Measurements from ENCODE around the gene TMEM135.

TMEM135 gene

DNA sequence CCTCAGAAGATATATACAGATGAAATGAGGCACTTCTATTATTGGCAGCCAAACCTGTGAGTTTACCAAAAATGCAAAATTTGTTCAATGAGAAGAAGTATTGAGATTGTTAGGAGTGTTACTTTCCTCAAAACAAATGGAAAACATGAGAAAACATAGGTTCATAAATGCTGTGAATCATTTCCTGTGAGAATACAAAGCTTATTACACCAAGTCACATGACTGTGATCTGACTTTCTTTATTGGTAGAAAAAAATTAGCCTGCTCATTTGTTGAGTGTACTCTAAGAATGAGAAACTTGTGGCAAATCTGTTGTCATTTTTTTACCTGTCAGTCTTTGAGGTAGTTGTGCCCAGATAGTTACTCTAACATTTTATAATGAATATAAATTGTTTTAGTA lies 215.1 kb downstream of the TMEM135 start:
- no peak for DNase-seq
- H3K27me3 ChIP-seq (ENCODE audit: insufficient read depth, low read depth, severe bottlenecking) = no peaks in the 10 kb centered on the region
- H3K4me3 ChIP-seq (ENCODE audit: low read depth, low read length) = no peak overlapping the region
- no peak overlapping the region for H3K27ac ChIP-seq
- TF ChIP-seq, protein P1, sequence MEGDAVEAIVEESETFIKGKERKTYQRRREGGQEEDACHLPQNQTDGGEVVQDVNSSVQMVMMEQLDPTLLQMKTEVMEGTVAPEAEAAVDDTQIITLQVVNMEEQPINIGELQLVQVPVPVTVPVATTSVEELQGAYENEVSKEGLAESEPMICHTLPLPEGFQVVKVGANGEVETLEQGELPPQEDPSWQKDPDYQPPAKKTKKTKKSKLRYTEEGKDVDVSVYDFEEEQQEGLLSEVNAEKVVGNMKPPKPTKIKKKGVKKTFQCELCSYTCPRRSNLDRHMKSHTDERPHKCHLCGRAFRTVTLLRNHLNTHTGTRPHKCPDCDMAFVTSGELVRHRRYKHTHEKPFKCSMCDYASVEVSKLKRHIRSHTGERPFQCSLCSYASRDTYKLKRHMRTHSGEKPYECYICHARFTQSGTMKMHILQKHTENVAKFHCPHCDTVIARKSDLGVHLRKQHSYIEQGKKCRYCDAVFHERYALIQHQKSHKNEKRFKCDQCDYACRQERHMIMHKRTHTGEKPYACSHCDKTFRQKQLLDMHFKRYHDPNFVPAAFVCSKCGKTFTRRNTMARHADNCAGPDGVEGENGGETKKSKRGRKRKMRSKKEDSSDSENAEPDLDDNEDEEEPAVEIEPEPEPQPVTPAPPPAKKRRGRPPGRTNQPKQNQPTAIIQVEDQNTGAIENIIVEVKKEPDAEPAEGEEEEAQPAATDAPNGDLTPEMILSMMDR (IDR thresholded peaks at IDR 0.05; ENCODE audit: low read depth, low read length) = no peak
- no peaks in the 10 kb centered on the region for H3K36me3 ChIP-seq
- H3K9me3 ChIP-seq (ENCODE audit: severe bottlenecking) = no peaks in the 10 kb centered on the region

DNA sequence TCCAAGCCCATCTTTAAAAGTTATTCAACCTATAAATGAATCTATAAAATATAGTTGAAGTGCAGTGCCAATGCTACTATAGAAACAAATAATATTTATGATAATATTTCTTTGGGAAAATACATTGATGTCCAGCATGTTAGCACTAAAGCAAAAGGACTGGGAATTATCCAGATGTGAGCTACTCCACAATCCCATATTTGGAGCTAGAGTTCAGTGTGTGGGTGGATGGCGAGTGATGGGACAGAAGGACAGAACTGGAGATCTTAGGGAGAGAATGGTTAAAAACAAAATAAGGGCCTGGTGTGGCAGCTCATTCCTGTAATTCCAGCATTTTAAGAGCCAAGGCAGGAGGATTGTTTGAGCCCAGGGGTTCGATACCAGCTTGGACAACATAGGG lies 216.8 kb downstream of the TMEM135 start:
- Histone ChIP-seq H3K9me3 (ENCODE audit: severe bottlenecking) (no peaks in the 10 kb centered on the region), H3K4me3 (ENCODE audit: low read depth, low read length) (no peak overlapping the region), H3K27me3 (ENCODE audit: insufficient read depth, low read depth, severe bottlenecking) (no peaks in the 10 kb centered on the region), H3K36me3 (no peaks in the 10 kb centered on the region), H3K27ac (no peak overlapping the region)
- DNase-seq = no peak
- TF ChIP-seq, protein P1 (IDR thresholded peaks at IDR 0.05; ENCODE audit: low read depth, low read length) = no peak

DNA sequence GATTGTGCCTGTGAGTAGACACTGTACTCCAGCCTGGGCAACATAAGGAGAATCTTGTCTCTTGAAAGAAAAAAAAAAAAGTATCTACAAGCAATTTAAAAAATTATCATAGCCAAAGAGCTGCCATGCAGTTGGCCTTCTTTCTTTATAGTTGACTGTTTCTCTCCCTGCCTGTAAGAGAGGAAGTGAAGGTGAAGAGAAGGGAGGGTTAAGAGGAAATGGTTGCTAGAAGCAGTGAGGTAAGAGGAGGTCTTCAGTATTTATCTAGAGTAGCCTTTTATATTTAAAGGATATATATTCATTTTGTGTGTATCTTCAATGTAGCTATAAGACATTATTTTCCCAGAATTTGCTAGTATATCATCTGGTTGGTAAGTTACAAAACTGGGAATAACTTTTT lies 217.9 kb downstream of the TMEM135 start:
- no peak overlapping the region for H3K27ac ChIP-seq
- TF ChIP-seq, protein P1 (IDR thresholded peaks at IDR 0.05; ENCODE audit: low read depth, low read length) = no peak

DNA sequence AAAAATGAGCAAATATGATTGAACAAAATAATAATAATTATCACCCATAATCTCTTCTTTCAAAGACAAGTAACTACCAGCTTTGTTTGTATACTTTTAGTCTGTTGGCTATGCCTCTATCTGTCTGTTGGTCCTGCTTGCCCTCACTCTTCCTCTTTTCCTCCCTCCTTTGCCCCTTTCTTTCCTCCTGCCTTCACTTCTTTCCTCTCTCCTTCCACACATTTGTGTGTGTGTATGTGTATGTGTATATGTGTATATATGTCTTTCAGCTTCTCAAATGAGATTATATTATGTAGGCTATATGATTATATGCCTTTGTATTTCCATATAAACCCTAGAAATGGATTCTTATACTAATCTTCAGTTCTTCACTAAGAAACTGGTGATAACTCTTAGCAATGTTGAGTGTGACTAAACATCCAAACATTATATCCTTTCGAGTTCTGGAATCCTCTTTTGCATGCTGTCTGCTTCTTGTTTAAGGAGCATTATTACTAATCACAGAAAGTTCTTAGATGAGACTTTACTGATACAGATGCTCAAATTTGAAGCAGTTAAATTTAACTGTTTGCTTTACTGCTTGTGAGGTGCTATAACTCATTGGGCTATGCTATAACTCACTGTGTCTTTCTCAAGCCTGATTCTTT lies 219.1 kb downstream of the TMEM135 start:
- Histone ChIP-seq H3K4me3 (ENCODE audit: low read depth, low read length) (no peak overlapping the region), H3K9me3 (ENCODE audit: severe bottlenecking) (no peaks in the 10 kb centered on the region), H3K27ac (no peak overlapping the region), H3K27me3 (ENCODE audit: insufficient read depth, low read depth, severe bottlenecking) (no peaks in the 10 kb centered on the region), H3K36me3 (no peaks in the 10 kb centered on the region)
- no peak for DNase-seq
- TF ChIP-seq, protein P1 (IDR thresholded peaks at IDR 0.05; ENCODE audit: low read depth, low read length) = no peak

More for the DNA sequence above, 217.9 kb downstream of the TMEM135 start:
- no peaks in the 10 kb centered on the region for H3K36me3 ChIP-seq
- no peak for DNase-seq
- no peaks in the 10 kb centered on the region for H3K27me3 ChIP-seq (ENCODE audit: insufficient read depth, low read depth, severe bottlenecking)
- H3K4me3 ChIP-seq (ENCODE audit: low read depth, low read length) = no peak overlapping the region
- H3K9me3 ChIP-seq (ENCODE audit: severe bottlenecking) = no peaks in the 10 kb centered on the region

DNA sequence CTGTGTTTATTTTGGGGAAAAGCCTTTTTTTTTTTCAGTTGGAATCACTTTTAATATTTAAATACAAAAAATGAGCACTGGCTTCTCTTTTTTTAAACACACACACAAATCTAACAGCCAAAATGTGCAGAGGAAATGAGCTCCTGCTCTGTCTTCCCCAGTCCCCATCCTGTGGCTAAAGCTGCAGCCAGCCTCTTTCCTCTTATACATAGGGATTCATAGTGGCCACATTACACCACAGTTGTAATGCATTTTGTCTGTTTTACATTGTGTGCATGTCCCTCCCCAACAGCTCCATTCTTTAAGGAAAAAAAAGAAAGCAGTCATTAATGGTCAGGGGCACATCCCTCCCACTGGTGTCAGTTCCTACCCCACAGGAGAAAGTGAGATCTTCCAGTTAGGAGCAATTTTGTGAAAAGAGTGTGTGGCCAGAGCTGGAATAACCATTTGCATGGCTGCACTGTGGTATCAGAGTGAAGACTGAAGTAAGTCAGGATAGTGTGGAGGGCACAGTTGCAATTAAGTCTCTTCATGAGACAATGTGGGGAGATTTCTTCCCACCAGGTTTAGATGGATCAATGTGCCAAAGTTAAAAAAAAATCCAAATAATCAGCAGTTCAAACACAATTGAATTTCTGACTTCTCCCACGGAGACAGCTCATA lies 220.6 kb downstream of the TMEM135 start:
- DNase-seq = no peak
- TF ChIP-seq, protein P1 (IDR thresholded peaks at IDR 0.05; ENCODE audit: low read depth, low read length) = no peak
- no peaks in the 10 kb centered on the region for H3K9me3 ChIP-seq (ENCODE audit: severe bottlenecking)
- H3K27ac ChIP-seq = no peak overlapping the region
- H3K27me3 ChIP-seq (ENCODE audit: insufficient read depth, low read depth, severe bottlenecking) = no peaks in the 10 kb centered on the region
- no peak overlapping the region for H3K4me3 ChIP-seq (ENCODE audit: low read depth, low read length)
- H3K36me3 ChIP-seq = no peaks in the 10 kb centered on the region

All from WERI-Rb-1 (cell line).